Upper lobe of left lung (tissue), 4 donors: Measurements from ENCODE around the gene ENOPH1.

Source experiments
- CTCF ChIP-seq, 6 experiments: fragments of 450-650 bp in 4 of 6; fragments of 200-600 bp in 2 of 6; sonication (generic) in 2 of 6; IDR thresholded peaks; one replicate each; pipeline ENCODE4 v1.5.1; 2016 to 2019; ENCODE audit warnings: antibody characterized with exemption in 6 of 6
- POLR2A ChIP-seq, 4 donors: fragments of 450-650 bp; IDR thresholded peaks; one replicate each; pipeline ENCODE4 v1.5.1; 2016 to 2017; ENCODE audit warnings: antibody characterized with exemption in 4 of 4, mild to moderate bottlenecking in 2 of 4

GRCh38 chr4:82421796-82422560 is 8.4 kb upstream of the ENOPH1 start:
- TF ChIP-seq CTCF (IDR thresholded peaks at IDR 0.05) (no peak), POLR2A (IDR thresholded peaks at IDR 0.05) (no peak)
